PFSK-1 (cell line): ENCODE data around the gene FAM83C.

ENCODE experiments used
- FOXP2 ChIP-seq: optimal IDR thresholded peaks from 2 replicates; pipeline ENCODE3; 2011; ENCODE audit warnings: borderline replicate concordance, control low read depth, inconsistent platforms; ENCODE audit not compliant: insufficient read depth; ENCODE audit errors: extremely low read length, extremely low read depth
- POLR2AphosphoS5 ChIP-seq: IDR thresholded peaks from 2 replicates; pipeline ENCODE4 v1.6.1; 2012; ENCODE audit warnings: low read depth, mild to moderate bottlenecking, control low read depth, low read length, moderate library complexity
- REST ChIP-seq, 2 experiments: IDR thresholded peaks; 2 replicates each; pipeline versions ENCODE4 v1.6.1 to v1.8.0; 2011 to 2012; ENCODE audit warnings: low read depth in 2 of 2, low read length in 2 of 2, control low read depth in 1 of 2, inconsistent platforms in 1 of 2, mild to moderate bottlenecking in 1 of 2, moderate library complexity in 1 of 2; ENCODE audit not compliant: insufficient read depth in 1 of 2
- SIN3A ChIP-seq: IDR thresholded peaks from 2 replicates; pipeline ENCODE4 v1.6.1; 2012; ENCODE audit warnings: mild to moderate bottlenecking, low read length, moderate library complexity, borderline replicate concordance; ENCODE audit not compliant: insufficient read depth
- TAF1 ChIP-seq: IDR thresholded peaks from 2 replicates; pipeline ENCODE4 v1.6.1; 2012; ENCODE audit warnings: low read length, control low read depth, borderline replicate concordance; ENCODE audit not compliant: insufficient read depth

Gene FAM83C

GRCh38 chr20:35248641-35249475, 43.4 kb downstream of the FAM83C start:
- TF ChIP-seq POLR2AphosphoS5 (no peak), SIN3A (no peak), FOXP2 (no peak), TAF1 (no peak), REST (IDR thresholded peaks at IDR 0.05; ENCODE audit: insufficient read depth in 1 of 2, low read depth in 2 of 2, low read length in 2 of 2) (no peak)

GRCh38 chr20:35246723-35247122, 45.5 kb downstream of the FAM83C start:
- TF ChIP-seq FOXP2: no peak
- no peak for TF ChIP-seq TAF1
- TF ChIP-seq SIN3A: no peak
- TF ChIP-seq REST (IDR thresholded peaks at IDR 0.05; ENCODE audit: insufficient read depth in 1 of 2, low read depth in 2 of 2, low read length in 2 of 2): no peak
- TF ChIP-seq POLR2AphosphoS5: no peak

GRCh38 chr20:35243986-35244385, 48.2 kb downstream of the FAM83C start:
- TF ChIP-seq SIN3A: no peak
- no peak for TF ChIP-seq TAF1
- TF ChIP-seq REST (IDR thresholded peaks at IDR 0.05; ENCODE audit: insufficient read depth in 1 of 2, low read depth in 2 of 2, low read length in 2 of 2): no peak

GRCh38 chr20:35243317-35243716, 48.9 kb downstream of the FAM83C start:
- no peak for TF ChIP-seq REST (IDR thresholded peaks at IDR 0.05; ENCODE audit: insufficient read depth in 1 of 2, low read depth in 2 of 2, low read length in 2 of 2)
- TF ChIP-seq POLR2AphosphoS5: no peak
- TF ChIP-seq TAF1: no peak

GRCh38 chr20:35240811-35241293, 51.4 kb downstream of the FAM83C start:
- TF ChIP-seq POLR2AphosphoS5 (no peak), FOXP2 (no peak), TAF1 (no peak), REST (IDR thresholded peaks at IDR 0.05; ENCODE audit: insufficient read depth in 1 of 2, low read depth in 2 of 2, low read length in 2 of 2) (no peak), SIN3A (no peak)
